WTC11 (cell line): ENCODE measurements around the gene RFPL4A. TPM values are rescaled to one million over a fixed set of nuclear protein-coding genes. Genes with fewer than 3 reads are reported as not detected.
"Not testable (repeated sequence)": the region's sequence is repeated elsewhere in the genome, so short reads cannot be mapped to it uniquely, and the experiment has no call there.

Experiments used
- ATAC-seq: fragments of 200-7000 bp; cut with Tn5 transposase; 2 replicates; pipeline ENCODE4 v1.10.0; 2021; ENCODE audit warnings: mild to moderate bottlenecking, moderate library complexity
- CTCF ChIA-PET: fragments of 300-600 bp; sonication (Branson Sonifier 250); formaldehyde crosslinking; loops from one replicate; lab custom pipeline; 2021; ENCODE audit warnings: antibody characterized with exemption; lab: Charles Lee
- POLR2A ChIA-PET: fragments of 350-600 bp; sonication (Branson Sonifier 250); formaldehyde crosslinking; loops from one replicate; lab custom pipeline; 2021; ENCODE audit warnings: antibody characterized with exemption; lab: Charles Lee
- DNase-seq: peaks from one replicate; pipeline ENCODE4 v3.0.0; 2021; ENCODE audit warnings: low spot score
- H3K27ac Mint-ChIP-seq: 2 replicates; pipeline ENCODE4 v1.8.0; 2021; ENCODE audit warnings: mixed read lengths
- H3K27me3 Mint-ChIP-seq: 2 replicates; pipeline ENCODE4 v1.8.0; 2021; ENCODE audit warnings: low read depth, mild to moderate bottlenecking, moderate library complexity, mixed read lengths
- H3K36me3 Mint-ChIP-seq: 2 replicates; pipeline ENCODE4 v1.8.0; 2021; ENCODE audit warnings: mixed read lengths
- H3K4me1 Mint-ChIP-seq: 2 replicates; pipeline ENCODE4 v1.8.0; 2022; ENCODE audit warnings: mixed read lengths
- H3K4me3 Mint-ChIP-seq: 2 replicates; pipeline ENCODE4 v1.8.0; 2021; ENCODE audit warnings: mild to moderate bottlenecking, moderate library complexity, mixed read lengths
- H3K9me3 Mint-ChIP-seq: 2 replicates; pipeline ENCODE4 v1.8.0; 2021; ENCODE audit warnings: mixed read lengths
- E2F4 ChIP-seq: sonication (generic); formaldehyde crosslinking; IDR thresholded peaks from 2 replicates; pipeline ENCODE4 v1.8.1; 2022; ENCODE audit warnings: low read depth, mild to moderate bottlenecking, moderate library complexity, missing genetic modification reagents, borderline replicate concordance
- ELF4 ChIP-seq: sonication (generic); formaldehyde crosslinking; IDR thresholded peaks from 2 replicates; pipeline ENCODE4 v1.8.1; 2022; ENCODE audit warnings: low read depth, mild to moderate bottlenecking, moderate library complexity, missing genetic modification reagents
- FOXP1 ChIP-seq: sonication (generic); formaldehyde crosslinking; IDR thresholded peaks from 2 replicates; pipeline ENCODE4 v1.8.0; 2022; ENCODE audit warnings: missing genetic modification reagents, mild to moderate bottlenecking, moderate library complexity, borderline replicate concordance
- HMGA2 ChIP-seq: fragments of 250-450 bp; sonication (Bioruptor Pico); IDR thresholded peaks from 2 replicates; pipeline ENCODE4 v1.4.0; 2021; ENCODE audit warnings: mild to moderate bottlenecking, moderate library complexity
- JUN ChIP-seq: sonication (generic); formaldehyde crosslinking; IDR thresholded peaks from 2 replicates; pipeline ENCODE4 v1.8.0; 2023; ENCODE audit warnings: mild to moderate bottlenecking, missing genetic modification reagents
- NFATC4 ChIP-seq: fragments of 250-450 bp; sonication (Bioruptor Pico); IDR thresholded peaks from 2 replicates; pipeline ENCODE4 v1.9.0; 2021; ENCODE audit warnings: mild to moderate bottlenecking
- NR2C2 ChIP-seq: sonication (generic); formaldehyde crosslinking; IDR thresholded peaks from 2 replicates; pipeline ENCODE4 v1.8.0; 2022; ENCODE audit warnings: mild to moderate bottlenecking, missing genetic modification reagents
- TEAD1 ChIP-seq: sonication (generic); formaldehyde crosslinking; IDR thresholded peaks from 2 replicates; pipeline ENCODE4 v1.8.0; 2022; ENCODE audit warnings: mild to moderate bottlenecking, missing genetic modification reagents
- ZNF425 ChIP-seq: fragments of 250-450 bp; sonication (Bioruptor Pico); conservative IDR thresholded peaks from 2 replicates; pipeline ENCODE4 v1.9.0; 2021; ENCODE audit warnings: mild to moderate bottlenecking
- total RNA-seq: library from RNA; stranded (reverse); gene quantifications from 3 replicates; pipeline ENCODE4 v1.2.3, GENCODE V29; 2021
- TF ChIP-seq, protein P1 (sequence below): sonication (generic); formaldehyde crosslinking; IDR thresholded peaks from 2 replicates; pipeline ENCODE4 v1.8.0; 2023; ENCODE audit warnings: missing genetic modification reagents, mild to moderate bottlenecking, borderline replicate concordance
- TF ChIP-seq, protein P2 (sequence below): sonication (generic); formaldehyde crosslinking; IDR thresholded peaks from 2 replicates; pipeline ENCODE4 v1.8.0; 2023; ENCODE audit warnings: mild to moderate bottlenecking, missing genetic modification reagents
- TF ChIP-seq, protein P3 (sequence below): fragments of 250-450 bp; sonication (Bioruptor Pico); IDR thresholded peaks from 2 replicates; pipeline ENCODE4 v1.9.0; 2021; ENCODE audit warnings: moderate library complexity, mild to moderate bottlenecking, inconsistent platforms, borderline replicate concordance

The RFPL4A gene
- total RNA-seq, 1 experiment from 2014 or later: not detected

DNA sequence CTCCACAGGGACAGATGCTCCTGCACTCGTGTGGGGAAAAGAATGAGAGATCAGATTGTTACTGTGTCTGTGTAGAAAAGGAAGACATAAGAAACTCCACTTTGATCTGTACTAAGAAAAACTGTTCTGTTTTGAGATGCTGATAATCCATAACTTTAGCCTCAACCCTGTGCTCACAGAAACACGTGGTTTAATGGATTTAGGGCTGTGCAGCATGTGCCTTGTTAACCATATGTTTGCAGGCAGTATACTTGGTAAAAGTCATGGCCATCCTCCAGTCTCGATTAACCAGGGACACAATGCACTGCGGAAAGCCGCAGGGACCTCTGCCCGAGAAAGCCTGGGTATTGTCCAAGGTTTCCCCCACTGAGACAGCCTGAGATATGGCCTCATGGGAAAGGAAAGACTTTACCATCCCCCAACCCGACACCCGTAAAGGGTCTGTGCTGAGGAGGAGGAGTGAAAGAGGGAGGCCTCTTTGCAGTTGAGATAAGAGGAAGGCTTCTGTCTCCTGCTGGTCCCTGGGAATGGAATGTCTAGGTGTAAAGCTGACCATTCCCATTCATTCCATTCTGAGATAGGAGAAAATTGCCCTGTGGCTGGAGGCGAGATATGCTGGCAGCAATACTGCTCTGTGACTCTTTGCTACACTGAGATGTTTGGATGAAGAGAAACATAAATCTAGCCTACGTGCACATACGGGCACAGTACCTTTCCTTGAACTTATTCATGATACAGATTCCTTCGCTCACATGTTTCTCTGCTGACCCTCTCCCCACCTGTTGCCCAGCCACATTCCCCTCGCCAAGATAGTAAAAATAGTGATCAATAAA, 40.8 kb upstream of the RFPL4A start:
- H3K4me1 Mint-ChIP-seq, H3K4me3 Mint-ChIP-seq, DNase-seq, H3K27ac Mint-ChIP-seq, POLR2A ChIA-PET, ATAC-seq: not testable (repeated sequence)
- Mint-ChIP-seq H3K27me3 (peaks cover 27% of the 10 kb centered on the region), H3K36me3 (peaks cover 68% of the 10 kb centered on the region), H3K9me3 (peaks cover 83% of the 10 kb centered on the region)
- CTCF ChIA-PET: interaction anchor here (1.8 kb wide), 1 partner anchor 14 kb away, joined by 5 read pairs; no protein-coding TSS in a partner anchor

DNA sequence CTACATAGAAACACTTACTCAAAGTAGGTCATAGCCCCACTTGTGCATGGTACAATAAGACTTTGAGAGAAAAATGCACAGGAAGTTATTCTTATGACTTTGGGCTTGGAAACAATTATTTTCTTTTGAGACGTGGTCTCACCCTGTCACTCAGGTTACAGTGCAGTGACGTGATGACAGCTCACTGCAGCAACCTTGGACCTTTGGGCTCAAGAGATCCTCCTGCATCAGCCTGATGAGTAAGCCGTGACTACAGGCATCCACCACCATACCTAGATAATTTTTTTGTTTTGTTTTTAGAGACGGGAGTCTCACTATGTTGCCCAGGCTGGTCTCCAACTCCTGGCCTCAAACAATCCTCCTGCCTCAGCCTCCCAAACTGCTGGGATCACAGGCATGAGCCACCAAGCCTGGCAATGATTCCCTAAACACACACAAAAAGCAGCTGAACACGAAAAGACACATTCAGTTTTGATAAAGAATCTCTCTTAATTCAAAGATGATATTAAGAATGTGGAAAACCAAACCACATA, 38.6 kb upstream of the RFPL4A start:
- peaks cover 20% of the 10 kb centered on the region for H3K27me3 Mint-ChIP-seq
- H3K9me3 Mint-ChIP-seq: peaks cover 85% of the 10 kb centered on the region
- no peak for DNase-seq
- no peak for TF ChIP-seq TEAD1 (CRISPR knock-in tag)
- TF ChIP-seq, protein P1, sequence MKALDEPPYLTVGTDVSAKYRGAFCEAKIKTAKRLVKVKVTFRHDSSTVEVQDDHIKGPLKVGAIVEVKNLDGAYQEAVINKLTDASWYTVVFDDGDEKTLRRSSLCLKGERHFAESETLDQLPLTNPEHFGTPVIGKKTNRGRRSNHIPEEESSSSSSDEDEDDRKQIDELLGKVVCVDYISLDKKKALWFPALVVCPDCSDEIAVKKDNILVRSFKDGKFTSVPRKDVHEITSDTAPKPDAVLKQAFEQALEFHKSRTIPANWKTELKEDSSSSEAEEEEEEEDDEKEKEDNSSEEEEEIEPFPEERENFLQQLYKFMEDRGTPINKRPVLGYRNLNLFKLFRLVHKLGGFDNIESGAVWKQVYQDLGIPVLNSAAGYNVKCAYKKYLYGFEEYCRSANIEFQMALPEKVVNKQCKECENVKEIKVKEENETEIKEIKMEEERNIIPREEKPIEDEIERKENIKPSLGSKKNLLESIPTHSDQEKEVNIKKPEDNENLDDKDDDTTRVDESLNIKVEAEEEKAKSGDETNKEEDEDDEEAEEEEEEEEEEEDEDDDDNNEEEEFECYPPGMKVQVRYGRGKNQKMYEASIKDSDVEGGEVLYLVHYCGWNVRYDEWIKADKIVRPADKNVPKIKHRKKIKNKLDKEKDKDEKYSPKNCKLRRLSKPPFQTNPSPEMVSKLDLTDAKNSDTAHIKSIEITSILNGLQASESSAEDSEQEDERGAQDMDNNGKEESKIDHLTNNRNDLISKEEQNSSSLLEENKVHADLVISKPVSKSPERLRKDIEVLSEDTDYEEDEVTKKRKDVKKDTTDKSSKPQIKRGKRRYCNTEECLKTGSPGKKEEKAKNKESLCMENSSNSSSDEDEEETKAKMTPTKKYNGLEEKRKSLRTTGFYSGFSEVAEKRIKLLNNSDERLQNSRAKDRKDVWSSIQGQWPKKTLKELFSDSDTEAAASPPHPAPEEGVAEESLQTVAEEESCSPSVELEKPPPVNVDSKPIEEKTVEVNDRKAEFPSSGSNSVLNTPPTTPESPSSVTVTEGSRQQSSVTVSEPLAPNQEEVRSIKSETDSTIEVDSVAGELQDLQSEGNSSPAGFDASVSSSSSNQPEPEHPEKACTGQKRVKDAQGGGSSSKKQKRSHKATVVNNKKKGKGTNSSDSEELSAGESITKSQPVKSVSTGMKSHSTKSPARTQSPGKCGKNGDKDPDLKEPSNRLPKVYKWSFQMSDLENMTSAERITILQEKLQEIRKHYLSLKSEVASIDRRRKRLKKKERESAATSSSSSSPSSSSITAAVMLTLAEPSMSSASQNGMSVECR: no peak
- TF ChIP-seq ELF4 (CRISPR knock-in tag): no peak
- TF ChIP-seq NR2C2 (CRISPR knock-in tag): no peak
- TF ChIP-seq, protein P2, sequence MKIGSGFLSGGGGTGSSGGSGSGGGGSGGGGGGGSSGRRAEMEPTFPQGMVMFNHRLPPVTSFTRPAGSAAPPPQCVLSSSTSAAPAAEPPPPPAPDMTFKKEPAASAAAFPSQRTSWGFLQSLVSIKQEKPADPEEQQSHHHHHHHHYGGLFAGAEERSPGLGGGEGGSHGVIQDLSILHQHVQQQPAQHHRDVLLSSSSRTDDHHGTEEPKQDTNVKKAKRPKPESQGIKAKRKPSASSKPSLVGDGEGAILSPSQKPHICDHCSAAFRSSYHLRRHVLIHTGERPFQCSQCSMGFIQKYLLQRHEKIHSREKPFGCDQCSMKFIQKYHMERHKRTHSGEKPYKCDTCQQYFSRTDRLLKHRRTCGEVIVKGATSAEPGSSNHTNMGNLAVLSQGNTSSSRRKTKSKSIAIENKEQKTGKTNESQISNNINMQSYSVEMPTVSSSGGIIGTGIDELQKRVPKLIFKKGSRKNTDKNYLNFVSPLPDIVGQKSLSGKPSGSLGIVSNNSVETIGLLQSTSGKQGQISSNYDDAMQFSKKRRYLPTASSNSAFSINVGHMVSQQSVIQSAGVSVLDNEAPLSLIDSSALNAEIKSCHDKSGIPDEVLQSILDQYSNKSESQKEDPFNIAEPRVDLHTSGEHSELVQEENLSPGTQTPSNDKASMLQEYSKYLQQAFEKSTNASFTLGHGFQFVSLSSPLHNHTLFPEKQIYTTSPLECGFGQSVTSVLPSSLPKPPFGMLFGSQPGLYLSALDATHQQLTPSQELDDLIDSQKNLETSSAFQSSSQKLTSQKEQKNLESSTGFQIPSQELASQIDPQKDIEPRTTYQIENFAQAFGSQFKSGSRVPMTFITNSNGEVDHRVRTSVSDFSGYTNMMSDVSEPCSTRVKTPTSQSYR: no peak
- no peak for TF ChIP-seq FOXP1 (CRISPR knock-in tag)
- TF ChIP-seq NFATC4 (CRISPR knock-in tag): no peak
- no peak for TF ChIP-seq E2F4 (CRISPR knock-in tag)
- TF ChIP-seq, protein P3, sequence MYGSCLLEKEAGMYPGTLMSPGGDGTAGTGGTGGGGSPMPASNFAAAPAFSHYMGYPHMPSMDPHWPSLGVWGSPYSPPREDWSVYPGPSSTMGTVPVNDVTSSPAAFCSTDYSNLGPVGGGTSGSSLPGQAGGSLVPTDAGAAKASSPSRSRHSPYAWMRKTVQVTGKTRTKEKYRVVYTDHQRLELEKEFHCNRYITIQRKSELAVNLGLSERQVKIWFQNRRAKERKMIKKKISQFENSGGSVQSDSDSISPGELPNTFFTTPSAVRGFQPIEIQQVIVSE: no peak
- TF ChIP-seq HMGA2 (CRISPR knock-in tag): no peak
- TF ChIP-seq JUN (CRISPR knock-in tag): no peak
- no peak for TF ChIP-seq ZNF425 (CRISPR knock-in tag)
- H3K36me3 Mint-ChIP-seq: peaks cover 64% of the 10 kb centered on the region
- no peak overlapping the region for H3K4me3 Mint-ChIP-seq
- no peak overlapping the region for H3K27ac Mint-ChIP-seq
- H3K4me1 Mint-ChIP-seq: no peaks in the 10 kb centered on the region
- ChIA-PET POLR2A (no interaction called here), CTCF (no interaction called here)
- ATAC-seq: no peak
